ENCODE data around the gene ZNF652.

GRCh38 chr17:49280061-49280460 lies 82.0 kb downstream of the ZNF652 start:
- no peak for TF ChIP-seq CTCF (IDR thresholded peaks at IDR 0.05; ENCODE audit: low read length)
- no peak for TF ChIP-seq EZH2 (optimal IDR thresholded peaks at IDR 0.05; ENCODE audit: low read depth, low read length)
- TF ChIP-seq EZH2phosphoT487 (IDR thresholded peaks at IDR 0.05; ENCODE audit: low read length): no peak
